ENCODE data around the gene NAA38.
"Not testable (repeated sequence)": the region's sequence is repeated elsewhere in the genome, so short reads cannot be mapped to it uniquely, and the experiment has no call there.

Gene NAA38

DNA sequence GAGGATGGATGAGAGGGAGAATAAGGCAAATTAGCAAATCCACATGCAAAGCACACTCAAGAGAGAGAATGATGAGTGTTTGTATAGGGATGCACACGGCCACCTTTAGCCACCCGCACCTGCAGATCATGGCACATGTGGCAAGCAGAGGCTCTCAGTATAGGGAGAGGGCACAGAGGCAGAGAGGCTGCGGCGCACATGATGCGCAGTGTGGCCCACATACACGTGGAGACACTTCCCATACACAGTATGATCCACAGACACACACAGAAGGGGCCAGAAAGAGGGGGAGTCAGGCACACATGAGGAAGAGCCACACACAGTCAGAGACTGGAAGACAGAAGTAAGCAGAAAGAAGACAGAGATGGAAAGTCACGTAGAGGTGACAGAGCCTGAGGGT, 24.7 kb upstream of the NAA38 start:
- no peak for DNase-seq (ENCODE audit: low spot score)

DNA sequence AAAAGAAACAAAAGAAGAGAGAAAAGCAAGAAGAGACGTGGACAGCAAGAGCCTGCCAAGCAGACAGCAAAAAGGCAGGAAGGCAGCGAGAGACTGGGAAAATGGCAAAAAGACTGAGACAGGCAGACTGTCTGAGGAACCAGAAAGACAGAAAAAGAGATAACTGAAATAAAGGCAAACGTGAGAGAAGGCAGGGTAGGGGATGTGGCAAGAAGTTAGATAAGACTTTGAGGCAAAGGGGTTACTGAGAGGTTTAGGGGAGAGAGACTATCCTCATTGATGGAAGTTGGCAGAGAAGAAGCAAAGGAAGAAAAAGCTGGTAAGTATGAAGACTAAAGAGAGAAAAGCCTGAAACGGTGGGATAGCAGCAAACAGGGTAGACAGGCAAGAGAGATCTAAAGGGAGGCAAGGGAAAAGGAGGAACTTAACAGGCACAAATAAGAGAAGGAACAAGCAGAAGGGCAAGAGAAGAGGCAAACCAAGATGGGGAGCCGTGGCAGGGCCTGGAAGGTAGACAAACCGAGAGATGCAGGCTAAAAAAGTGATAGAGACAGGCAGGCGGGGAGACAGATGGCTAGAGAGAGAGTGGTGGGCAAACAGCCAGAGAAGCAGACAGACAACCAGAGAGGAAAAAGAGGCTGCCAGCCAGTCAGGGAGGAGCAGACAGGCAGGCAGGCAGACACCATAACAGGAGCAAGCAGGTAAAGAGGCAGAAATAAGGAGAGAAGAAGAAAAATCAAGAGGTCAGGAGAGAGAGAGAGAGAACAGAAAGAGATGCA, 24.1 kb upstream of the NAA38 start:
- DNase-seq (ENCODE audit: low spot score) = no peak

DNA sequence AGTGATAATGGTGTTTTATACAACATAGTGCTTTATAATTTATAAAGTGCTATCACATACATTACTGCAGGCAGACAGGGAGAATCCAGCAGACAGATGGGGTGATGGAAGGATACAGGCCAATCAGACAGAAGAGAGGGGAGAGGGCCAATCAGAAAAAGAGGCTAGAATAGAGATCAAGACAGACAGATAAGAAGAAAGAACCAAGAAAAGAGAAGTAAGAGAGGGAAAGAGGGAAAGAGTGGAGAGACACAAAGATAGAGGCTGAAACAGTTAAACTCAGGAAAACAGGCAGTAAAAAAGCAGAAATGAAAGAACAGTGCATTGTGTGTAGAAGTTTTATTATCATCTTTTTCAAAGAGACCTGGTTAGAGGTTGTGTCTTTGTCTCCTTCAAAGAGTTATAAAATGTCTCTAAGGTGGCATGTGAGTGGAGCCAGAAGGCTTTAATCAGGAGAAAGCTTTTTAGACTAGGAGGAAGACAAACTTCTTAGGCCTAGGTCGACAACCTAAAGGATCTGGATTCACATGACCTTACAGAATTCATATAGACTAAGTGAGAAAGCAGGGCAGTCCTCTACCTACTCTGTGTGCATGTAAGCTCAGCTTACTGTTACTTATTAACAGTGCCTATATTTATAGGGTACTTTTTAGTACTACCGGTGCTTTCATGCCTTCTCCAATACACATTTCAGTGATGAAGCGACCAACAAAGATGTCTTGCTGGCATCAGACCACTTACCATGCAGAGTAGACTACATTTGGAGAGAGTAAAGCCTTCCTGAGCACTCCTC, 22.9 kb upstream of the NAA38 start:
- no peak for DNase-seq (ENCODE audit: low spot score)

- DNase-seq (ENCODE audit: low spot score) = no peak
Measured at GRCh38 chr17:7878234-7878633, 20.9 kb upstream of the NAA38 start.

DNA sequence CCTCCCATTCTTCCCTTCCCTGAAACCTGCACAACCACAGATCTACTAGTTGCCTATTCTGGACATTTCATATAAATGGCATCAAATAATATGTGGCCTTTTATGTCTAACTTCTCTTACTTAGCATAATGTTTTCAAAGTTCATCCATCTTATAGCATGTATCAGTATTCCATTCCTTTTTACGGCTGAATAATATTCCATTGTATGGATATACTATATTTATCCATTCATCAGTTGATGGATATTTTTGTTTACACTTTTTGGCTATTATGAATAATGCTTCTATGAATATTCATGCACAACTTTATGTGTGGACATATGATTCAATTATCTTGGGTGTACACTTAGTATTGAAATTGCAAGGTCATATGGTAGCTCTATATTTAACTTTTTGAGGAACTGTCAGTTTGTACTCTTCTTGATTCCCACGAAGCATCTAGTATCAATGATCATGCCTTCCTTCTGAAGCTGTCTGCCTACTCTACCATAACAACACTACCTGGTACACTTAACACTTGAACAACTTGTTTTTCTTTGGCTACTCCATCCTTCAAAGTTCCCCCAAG, 18.5 kb upstream of the NAA38 start:
- DNase-seq (ENCODE audit: low spot score) = no peak

DNA sequence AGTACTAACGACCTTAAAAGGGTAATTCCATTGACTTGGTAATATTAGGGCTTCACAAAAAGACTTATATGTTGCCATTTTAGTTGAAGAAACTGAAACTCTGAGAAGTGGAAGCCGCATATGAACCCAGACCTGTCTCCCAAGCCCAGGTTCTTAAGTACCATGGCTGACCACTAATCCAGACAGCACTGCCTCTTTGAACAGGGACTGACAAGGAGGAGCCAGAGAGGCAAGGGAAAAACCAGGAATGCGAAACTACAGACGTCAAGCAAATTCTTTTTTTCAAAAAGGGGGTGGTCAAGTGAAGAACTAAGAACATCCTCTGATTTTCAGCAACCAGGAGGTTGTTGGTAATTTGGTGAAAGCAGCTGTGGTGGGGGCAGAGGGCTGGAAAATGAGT, 15.7 kb upstream of the NAA38 start:
- no peak for DNase-seq (ENCODE audit: low spot score)

DNA sequence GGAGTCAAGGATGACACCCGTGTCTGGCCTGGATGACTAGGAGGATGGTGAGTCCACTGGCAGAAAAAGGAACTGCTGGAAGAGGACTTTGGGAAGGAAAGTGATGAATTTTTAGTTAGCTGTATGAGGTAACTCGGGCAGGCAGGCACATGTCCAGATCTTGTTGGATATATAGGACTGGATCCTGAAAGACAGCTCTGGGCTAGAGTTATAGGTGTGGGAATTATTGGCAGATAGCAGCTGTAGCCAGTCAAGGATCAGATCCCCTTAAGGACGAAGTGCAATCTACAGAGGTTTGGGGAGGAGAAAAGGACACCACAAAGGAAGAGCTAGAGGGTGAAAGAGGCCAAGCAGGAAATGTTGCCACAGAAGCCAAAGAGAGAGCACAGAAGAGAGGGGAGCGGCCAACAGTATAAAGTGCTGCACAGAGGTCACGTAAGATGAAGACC, 10.5 kb upstream of the NAA38 start:
- peak; percentile 47 for DNase-seq (ENCODE audit: low spot score)

DNA sequence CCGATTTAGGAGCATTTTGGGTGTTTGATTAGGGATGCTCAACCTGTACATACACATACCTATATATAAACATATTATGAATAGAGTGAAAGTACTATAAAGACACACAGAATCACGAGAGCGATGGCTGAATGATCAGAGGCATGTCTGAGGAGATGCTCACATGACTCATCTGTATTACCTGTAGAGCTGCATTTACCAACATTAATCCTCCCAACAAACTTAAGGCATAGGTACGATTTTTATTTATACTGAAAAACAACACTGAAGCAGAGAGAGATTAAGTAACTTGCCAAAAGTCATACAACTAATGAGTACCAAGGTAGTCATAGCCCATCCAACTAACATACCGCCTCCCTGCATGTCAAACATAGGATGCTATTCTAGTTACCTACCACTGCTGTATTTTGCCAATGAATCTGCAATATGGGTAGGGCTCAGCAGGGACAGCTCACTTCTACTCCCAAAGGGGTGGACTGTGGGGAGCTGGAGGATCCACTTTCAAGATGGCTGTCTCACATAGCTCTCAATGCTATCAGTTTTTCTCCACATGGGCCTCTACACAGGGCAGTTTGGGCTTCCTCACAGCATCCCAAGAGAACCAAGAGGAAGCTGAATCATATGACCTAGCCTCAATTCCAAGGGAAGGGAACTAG, 7.8 kb upstream of the NAA38 start:
- no peak for DNase-seq (ENCODE audit: low spot score)

DNA sequence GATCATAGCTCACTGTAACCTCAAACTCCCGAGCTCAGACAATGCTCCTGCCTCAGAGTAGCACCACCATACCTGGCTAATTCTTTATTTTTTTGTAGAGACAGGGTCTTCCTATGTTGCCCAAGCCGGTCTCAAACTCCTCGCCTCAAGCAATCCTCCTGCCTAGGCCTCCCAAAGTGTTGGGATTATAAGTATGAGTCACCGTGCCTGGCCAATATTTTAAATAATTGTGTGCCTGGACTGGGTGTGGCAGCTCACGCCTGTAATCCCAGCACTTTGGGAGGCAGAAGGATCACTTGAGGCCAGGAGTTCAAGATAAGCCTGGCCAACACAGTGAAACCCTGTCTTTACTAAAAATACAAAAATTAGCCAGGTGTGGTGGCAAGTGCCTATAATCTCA, 7.0 kb upstream of the NAA38 start:
- DNase-seq (ENCODE audit: low spot score) = not testable (repeated sequence)

DNA sequence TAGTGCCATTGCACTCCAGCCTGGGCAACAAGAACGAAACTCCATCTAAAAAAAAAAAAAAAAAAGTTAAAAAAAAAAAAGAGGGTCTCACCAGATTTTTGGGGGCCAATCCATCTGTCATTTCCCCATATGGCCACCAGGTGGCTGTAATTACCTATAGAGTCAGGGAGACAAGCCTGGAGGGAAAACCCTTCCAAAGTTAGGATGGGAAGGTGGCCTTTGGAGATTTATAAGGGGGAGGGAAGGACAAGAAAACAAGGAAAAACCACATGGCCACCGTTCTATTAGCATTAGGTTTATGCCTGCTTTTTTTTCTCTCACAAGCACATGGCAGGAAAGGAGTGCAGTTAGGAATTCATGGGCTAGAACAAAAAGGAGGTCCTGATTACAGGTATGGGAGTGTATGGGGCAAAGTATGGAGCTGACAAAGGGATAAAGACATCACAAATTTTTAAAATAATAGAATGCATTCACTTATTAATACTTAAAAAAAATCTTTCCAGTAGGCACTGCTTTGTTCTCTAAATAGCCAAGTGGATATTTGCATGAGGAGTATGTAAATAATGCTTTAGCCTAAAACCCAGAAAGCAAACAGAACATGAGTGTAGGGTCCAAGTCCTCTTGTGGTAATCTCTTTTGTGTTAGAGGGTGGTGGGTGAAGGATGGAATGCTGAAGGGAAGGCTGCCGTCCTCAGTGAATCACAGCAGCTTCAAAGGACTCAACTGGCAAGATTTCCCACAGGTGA, 5.5 kb upstream of the NAA38 start:
- DNase-seq (ENCODE audit: low spot score) = no peak

GRCh38 chr17:7859028-7859427, 1.7 kb upstream of the NAA38 start:
- no peak for DNase-seq (ENCODE audit: low spot score)

DNA sequence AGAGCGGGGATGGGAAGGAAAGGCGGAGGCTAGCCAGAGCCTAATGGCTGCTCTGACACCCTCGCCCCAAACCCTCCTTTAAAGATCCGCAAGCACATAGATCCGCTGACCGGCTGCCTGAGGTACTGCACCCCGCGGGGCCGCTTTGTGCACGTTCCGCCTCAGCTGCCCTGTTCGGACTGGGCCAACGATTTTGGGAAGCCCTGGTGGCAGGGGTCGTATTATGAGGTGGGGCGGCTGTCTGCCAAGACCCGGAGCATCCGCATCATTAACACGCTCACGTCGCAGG, 1.1 kb upstream of the NAA38 start:
- no peak for DNase-seq (ENCODE audit: low spot score)

- peak; percentile 90 for DNase-seq (ENCODE audit: low spot score)
Measured at GRCh38 chr17:7857713-7858521, 558 bp upstream of the NAA38 start, which contains the start of gene CYB5D1. TSS of gene CYB5D1 (plus strand) at chr17:7858003. CDS start at chr17:7858135, 132 bp downstream.

DNA sequence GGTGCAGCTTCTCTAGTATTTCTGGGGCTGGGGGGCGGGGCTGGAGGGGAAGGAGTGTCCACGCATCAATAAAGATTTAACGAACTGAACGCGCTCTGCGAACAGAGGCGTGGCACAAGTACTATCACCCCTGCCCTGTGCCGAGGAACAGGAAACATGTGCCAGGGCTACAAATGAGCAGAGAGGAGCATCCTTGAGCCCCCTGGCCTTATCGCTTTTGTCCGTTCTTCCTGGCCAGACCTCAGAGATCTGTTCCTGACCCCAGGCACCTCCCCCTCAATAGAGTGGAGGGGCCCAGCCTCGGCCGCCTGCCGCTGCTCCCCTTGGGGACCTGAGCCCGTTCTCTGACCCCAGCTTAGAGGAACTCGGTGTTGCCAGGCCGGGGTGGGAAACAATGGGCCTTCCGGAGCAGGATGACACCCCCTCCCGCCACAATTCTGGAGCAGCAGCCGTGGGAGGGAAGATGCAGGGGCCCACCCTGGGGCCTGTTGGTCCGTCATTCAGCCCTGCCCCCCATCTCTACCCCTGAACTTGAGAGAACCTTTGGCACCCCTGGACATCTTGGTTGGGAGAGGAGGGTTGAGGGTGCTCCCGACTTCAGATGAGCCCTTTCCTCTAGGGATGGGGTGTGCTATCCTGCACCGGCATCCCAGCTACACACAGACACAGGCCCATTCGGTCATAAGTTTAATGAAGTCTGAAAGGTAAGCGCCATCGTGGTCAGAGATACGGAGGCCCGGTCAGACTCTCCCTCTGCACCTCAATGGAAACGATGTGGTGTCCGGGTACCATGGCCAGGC, 1.1 kb downstream of the NAA38 start:
- no peak for DNase-seq (ENCODE audit: low spot score)

GRCh38 chr17:7855660-7856010, 1.7 kb downstream of the NAA38 start:
- no peak for DNase-seq (ENCODE audit: low spot score)

- DNase-seq (ENCODE audit: low spot score) = no peak
Measured at GRCh38 chr17:7854851-7855659, 2.3 kb downstream of the NAA38 start, which contains the start of gene TMEM88. TSS of gene TMEM88 (plus strand) at chr17:7855066. CDS start at chr17:7855075, 9 bp downstream.

DNA sequence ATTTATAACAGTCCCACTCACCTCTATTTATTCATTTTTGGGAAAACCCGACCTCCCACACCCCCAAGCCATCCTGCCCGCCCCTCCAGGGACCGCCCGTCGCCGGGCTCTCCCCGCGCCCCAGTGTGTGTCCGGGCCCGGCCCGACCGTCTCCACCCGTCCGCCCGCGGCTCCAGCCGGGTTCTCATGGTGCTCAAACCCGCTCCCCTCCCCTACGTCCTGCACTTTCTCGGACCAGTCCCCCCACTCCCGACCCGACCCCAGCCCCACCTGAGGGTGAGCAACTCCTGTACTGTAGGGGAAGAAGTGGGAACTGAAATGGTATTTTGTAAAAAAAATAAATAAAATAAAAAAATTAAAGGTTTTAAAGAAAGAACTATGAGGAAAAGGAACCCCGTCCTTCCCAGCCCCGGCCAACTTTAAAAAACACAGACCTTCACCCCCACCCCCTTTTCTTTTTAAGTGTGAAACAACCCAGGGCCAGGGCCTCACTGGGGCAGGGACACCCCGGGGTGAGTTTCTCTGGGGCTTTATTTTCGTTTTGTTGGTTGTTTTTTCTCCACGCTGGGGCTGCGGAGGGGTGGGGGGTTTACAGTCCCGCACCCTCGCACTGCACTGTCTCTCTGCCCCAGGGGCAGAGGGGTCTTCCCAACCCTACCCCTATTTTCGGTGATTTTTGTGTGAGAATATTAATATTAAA, 3.1 kb downstream of the NAA38 start:
- no peak for DNase-seq (ENCODE audit: low spot score)

DNA sequence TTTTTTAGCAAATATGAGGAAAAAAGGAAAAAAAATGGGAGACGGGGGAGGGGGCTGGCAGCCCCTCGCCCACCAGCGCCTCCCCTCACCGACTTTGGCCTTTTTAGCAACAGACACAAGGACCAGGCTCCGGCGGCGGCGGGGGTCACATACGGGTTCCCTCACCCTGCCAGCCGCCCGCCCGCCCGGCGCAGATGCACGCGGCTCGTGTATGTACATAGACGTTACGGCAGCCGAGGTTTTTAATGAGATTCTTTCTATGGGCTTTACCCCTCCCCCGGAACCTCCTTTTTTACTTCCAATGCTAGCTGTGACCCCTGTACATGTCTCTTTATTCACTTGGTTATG, 3.7 kb downstream of the NAA38 start:
- DNase-seq (ENCODE audit: low spot score) = no peak

Measured in CD4-positive, alpha-beta T cell treated with Interleukin-6 at 100 ng/mL for 8 hours (primary cell).